Stimulated activated CD8-positive, alpha-beta memory T cell treated with anti-CD3 and anti-CD28 coated beads, Interleukin-12 subunit alpha, Interleukin-12 subunit beta, amount 100 ng/mL, for 24 hours (primary cell): ENCODE data around the gene ATP13A5.

Experiments used
- DNase-seq: peaks from one replicate; pipeline ENCODE4 v3.0.0-alpha.2; 2020; ENCODE audit errors: extremely low read depth

ATP13A5 gene

GRCh38 chr3:193345431-193345830 lies 33.1 kb downstream of the ATP13A5 start:
- no peak for DNase-seq

GRCh38 chr3:193344486-193344885 lies 34.1 kb downstream of the ATP13A5 start:
- DNase-seq, result no peak

GRCh38 chr3:193343726-193344222 lies 34.8 kb downstream of the ATP13A5 start:
- DNase-seq, result no peak

GRCh38 chr3:193342551-193342950 lies 36.0 kb downstream of the ATP13A5 start:
- no peak for DNase-seq

- no peak for DNase-seq
These were observed 43.5 kb downstream of the ATP13A5 start for GRCh38 chr3:193335031-193335430.

GRCh38 chr3:193333229-193333628 lies 45.3 kb downstream of the ATP13A5 start:
- DNase-seq, result no peak

- no peak for DNase-seq
These were observed 47.9 kb downstream of the ATP13A5 start for GRCh38 chr3:193330555-193331204.

- DNase-seq, result no peak
These were observed 60.8 kb downstream of the ATP13A5 start for GRCh38 chr3:193317682-193318300.

- DNase-seq, result no peak
These were observed 64.4 kb downstream of the ATP13A5 start for GRCh38 chr3:193314161-193314560.

- DNase-seq, result no peak
These were observed 65.2 kb downstream of the ATP13A5 start for GRCh38 chr3:193313061-193313958.

GRCh38 chr3:193310914-193311723 lies 67.4 kb downstream of the ATP13A5 start:
- DNase-seq, result no peak

GRCh38 chr3:193305356-193305755 lies 73.2 kb downstream of the ATP13A5 start:
- DNase-seq, result no peak

- DNase-seq, result no peak
These were observed 77.1 kb downstream of the ATP13A5 start for GRCh38 chr3:193301433-193301832.

GRCh38 chr3:193297421-193297820 lies 81.1 kb downstream of the ATP13A5 start:
- no peak for DNase-seq

- no peak for DNase-seq
These were observed 82.6 kb downstream of the ATP13A5 start for GRCh38 chr3:193295985-193296384.

- DNase-seq, result no peak
These were observed 86.2 kb downstream of the ATP13A5 start for GRCh38 chr3:193292386-193292785.

- no peak for DNase-seq
These were observed 107.3 kb downstream of the ATP13A5 start for GRCh38 chr3:193271101-193271840.

GRCh38 chr3:193270451-193270850 lies 108.1 kb downstream of the ATP13A5 start:
- DNase-seq, result no peak

GRCh38 chr3:193269343-193270028 lies 109.1 kb downstream of the ATP13A5 start:
- no peak for DNase-seq

GRCh38 chr3:193262707-193263106 lies 115.8 kb downstream of the ATP13A5 start:
- no peak for DNase-seq
